GM21528 (cell line): ENCODE results near the gene HBS1L.
A peak's percentile ranks its signal among the peaks of the same experiment; 100 is the strongest.
"Not testable (repeated sequence)": the region's sequence is repeated elsewhere in the genome, so short reads cannot be mapped to it uniquely, and the experiment has no call there.

Experiments used
- ATAC-seq: cut with Tn5 transposase; IDR thresholded peaks from one replicate; pipeline ENCODE4 v1.9.1; 2021; ENCODE audit warnings: mild to moderate bottlenecking, moderate library complexity; ENCODE audit not compliant: unreplicated experiment, low FRiP score

The HBS1L gene

GRCh38 chr6:135081966-135082365 is 27.3 kb upstream of the HBS1L start:
- no peak for ATAC-seq

- no peak for ATAC-seq
Observed at GRCh38 chr6:135075018-135075417, 20.4 kb upstream of the HBS1L start.

GRCh38 chr6:135073756-135074393 is 19.3 kb upstream of the HBS1L start:
- no peak for ATAC-seq

GRCh38 chr6:135073217-135073616 is 18.6 kb upstream of the HBS1L start:
- ATAC-seq, result no peak

GRCh38 chr6:135072753-135073152 is 18.1 kb upstream of the HBS1L start:
- ATAC-seq, result no peak

DNA sequence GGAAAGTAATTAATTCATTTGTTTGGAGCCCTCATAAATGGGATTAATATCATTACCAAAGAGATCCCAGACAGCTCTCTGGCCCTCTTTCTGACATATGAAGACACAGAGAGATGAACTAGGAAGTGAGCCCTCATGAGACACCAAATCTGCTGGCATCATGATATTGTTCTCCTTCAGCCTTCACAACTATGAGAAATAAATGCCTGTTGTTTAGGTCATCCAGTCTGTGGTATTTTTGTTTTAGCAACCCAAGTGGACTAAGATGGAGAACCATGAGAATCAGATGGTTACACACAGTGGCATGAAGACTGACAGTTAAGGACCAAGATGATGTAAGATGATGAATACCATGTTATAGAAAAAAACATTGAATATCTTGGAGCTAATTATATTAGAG is 16.9 kb upstream of the HBS1L start:
- ATAC-seq, result no peak

DNA sequence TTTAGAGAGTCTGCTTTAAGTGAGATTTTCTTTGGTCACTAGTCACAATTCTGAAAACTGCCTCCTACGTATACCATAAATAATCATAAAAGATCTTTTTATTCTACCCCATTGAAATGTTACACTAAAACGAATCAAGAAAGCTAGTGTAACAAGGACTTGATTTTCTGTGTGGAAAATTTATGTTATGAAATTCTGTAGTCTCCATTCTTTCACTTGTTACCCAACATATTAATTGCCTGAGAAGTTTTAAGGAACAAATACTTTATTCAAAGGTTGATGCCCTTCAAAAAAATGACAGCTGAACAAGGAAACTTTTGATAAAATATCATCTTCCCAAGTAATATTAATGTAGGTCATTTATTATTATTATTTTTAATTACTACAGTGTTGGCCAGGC is 13.3 kb upstream of the HBS1L start:
- no peak for ATAC-seq

DNA sequence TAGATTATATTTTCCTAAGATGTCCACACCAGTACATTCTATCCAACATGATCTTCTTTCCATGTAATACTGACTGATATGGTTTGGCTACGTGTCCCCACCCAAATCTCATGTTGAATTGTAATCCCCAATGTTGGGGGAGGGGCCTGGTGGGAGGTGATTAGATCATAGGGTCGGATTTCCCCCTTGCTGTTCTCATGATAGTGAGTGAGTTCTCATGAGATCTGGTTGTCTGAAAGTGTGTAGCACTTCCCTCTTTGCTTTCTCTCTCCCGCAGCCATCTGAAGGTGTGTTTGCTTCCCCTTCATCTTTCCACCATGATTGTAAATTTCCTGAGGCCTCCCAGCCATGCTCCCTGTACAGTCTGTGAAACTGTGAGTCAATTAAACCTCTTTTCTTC is 12.2 kb upstream of the HBS1L start:
- ATAC-seq, result no peak

DNA sequence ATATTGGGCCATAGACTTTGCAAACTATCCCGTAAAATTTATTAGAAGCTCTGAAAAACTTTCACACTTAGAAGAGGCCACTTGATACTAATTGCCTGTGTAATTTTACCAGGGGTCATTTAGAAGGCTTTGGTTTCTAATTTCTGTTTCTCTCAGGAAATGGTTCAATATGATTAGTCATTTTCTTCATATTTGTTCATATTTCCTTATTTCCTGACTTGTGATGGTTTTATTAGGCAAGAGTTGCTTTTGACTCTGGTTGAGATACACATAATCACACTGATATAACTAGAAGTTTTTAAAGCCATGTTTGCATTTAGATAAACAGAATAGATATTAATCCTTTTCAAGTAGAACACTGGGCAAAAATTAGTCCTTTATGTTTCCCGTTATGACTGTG is 11.8 kb upstream of the HBS1L start:
- ATAC-seq, result no peak

GRCh38 chr6:135064586-135064985 is 10.0 kb upstream of the HBS1L start:
- ATAC-seq, result no peak

GRCh38 chr6:135063926-135064325 is 9.3 kb upstream of the HBS1L start:
- no peak for ATAC-seq

DNA sequence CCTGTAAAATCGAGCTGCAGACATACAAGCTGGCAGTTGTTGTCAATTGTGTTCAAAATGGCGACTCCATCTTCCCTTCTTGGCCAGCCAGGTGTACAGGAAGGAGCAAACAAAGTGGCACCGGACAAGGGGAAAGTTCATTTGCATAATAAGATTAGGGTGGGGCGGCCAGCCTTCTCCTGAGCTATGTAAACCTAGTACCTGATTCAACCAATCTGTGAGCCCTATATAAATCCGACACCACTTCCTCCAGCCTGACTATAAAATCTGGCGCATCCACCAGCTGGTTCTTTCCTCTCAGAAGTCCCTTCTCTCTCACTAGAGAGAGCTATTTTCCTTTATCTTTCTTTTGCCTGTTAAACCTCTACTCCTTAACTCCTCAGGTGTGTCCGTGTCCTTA is 8.1 kb upstream of the HBS1L start:
- ATAC-seq, result no peak

- ATAC-seq, result no peak
Observed at GRCh38 chr6:135060076-135060475, 5.5 kb upstream of the HBS1L start.

DNA sequence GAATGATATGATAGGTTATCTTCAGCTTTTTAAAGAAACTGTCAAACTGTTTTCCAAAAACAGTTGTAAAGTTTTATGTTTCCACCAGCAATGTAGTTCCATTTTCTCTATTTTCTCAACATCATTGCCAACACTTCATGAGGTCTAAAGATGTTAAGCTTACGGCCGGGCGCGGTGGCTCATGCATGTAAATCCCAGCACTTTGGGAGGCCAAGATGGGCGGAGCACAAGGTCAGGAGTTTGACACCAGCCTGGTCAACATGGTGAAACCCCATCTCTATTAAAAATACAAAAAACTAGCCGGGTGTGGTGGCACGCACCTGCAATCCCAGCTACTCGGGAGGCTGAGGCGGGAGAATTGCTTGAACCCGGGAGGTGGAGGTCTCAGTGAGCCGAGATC is 3.7 kb upstream of the HBS1L start:
- not testable (repeated sequence) for ATAC-seq

DNA sequence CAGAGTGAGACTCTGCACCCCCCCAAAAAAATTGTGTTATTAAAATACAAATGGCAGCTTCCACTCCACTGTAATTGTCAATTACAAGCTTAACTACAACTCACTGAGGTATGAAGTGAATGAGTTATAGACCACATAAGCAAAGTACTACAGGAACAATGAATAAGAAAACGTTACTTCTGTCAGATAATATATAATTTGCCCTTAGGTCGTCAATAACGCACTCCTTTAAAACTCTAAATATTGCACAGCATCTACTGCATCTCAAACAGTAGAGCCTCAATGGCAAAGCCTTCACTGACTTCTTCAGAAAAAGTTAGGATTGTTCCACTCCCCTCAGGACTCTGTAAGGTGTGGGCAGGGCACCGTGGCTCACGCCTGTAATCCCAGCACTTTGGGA is 2.0 kb upstream of the HBS1L start:
- no peak for ATAC-seq

GRCh38 chr6:135054226-135054568 is 425 bp downstream of the HBS1L start:
- peak; percentile 26 for ATAC-seq

DNA sequence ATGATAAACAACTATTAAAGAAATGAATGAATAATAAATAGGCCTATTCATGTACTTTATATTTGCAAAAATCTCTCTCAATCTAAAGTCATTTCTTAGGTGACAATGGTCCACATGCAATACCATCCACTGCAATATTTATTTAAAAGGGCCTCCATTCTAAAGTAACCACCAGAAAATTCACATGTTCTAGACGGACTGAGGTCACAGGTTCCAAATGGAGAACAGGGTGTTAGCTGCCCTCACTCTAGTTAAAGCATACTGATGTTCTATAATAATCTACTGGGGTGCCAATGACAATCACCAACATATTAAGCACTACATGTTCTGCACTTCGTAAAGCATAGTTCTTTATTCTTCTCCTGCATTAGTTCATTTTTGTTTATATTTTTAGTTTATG is 1.2 kb downstream of the HBS1L start:
- no peak for ATAC-seq

DNA sequence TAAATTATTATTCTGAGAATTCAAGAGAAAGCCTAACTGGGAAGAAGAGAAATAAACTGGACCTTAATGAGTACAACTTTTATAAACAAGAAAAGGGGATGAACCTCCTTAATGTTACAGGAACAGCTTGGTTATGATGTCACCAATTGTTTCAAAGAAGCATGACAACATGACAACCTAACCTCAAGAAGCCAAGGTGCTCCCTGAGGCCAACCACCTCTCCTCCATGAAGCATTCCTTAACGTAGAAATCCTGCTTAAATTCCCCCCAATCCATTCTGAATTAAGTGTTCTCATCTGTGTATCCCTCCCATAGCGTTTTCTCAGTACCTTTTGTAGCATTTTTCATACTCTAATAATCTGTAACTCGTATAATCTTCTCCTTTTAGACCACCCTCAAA is 1.7 kb downstream of the HBS1L start:
- no peak for ATAC-seq

DNA sequence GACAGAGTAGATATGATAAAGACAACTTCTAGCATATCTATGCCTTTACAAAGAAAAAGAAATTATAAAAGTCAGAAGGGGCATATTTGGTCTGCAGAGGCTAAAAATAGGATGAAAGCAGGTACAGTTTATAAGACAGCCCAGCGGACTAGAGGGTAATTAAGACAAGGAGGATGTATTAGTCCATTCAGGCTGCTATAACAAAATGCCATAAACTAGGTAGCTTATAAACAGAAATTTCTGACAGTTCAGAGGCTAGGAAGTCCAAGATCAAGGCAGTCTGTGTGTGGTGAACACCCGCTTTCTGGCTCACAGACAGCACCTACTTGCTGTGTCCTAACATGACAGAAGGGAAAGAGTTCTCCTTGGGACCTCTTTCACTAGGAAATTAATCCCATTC is 5.7 kb downstream of the HBS1L start:
- ATAC-seq, result no peak

- no peak for ATAC-seq
Observed at GRCh38 chr6:135047336-135047735, 7.3 kb downstream of the HBS1L start.

DNA sequence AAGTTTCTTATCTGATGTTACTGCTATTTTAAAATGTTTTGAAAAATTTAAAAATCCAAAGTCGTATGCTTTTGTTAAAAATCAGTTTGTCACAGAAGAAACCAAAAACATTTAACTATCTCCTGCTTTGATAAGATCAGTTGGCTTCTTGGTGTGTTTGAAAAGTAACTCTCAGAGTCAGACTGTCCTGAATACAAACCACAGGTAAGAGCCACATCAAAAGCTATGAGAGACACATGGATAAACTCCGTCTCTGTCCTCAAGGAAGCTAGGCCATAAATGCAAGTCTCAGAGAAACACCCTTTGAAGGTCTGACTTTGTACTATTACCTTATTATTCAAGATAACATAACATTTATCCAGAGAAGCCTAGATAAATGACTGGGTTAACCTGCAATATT is 7.7 kb downstream of the HBS1L start:
- no peak for ATAC-seq

DNA sequence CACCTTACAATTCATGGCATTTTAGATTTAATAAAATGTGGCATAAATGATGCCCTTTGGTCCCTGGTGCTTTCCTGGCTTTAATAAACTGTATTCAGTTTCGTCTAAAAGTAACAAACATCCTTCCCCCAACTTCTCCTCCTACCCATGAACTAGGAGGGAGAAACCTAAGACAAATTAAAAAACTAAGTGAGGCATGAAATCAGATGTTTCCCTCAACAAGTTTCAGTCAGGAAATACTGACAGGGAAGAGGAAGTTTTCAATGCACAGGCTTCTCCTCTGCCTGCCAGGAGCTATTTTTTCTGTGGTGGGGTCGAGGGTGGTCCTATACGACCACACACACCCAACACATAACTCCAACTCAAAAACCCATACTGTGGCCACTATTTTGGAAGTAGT is 10.0 kb downstream of the HBS1L start:
- ATAC-seq, result no peak

- no peak for ATAC-seq
Observed at GRCh38 chr6:135043846-135044245, 10.8 kb downstream of the HBS1L start.
